Left lung (tissue), 10 donors: ENCODE results near the gene CDK14. TPM values are rescaled to one million over a fixed set of nuclear protein-coding genes. Genes with fewer than 3 reads are reported as not detected.

Source experiments
- ATAC-seq: fragments of 200-7000 bp; cut with Tn5 transposase; one replicate; pipeline ENCODE4 v1.9.1; 2020; ENCODE audit warnings: moderate library complexity
- DNase-seq, 4 donors: peaks; one replicate each; pipeline ENCODE4 v3.0.0-alpha.2; 2013 to 2020
- H3K27ac ChIP-seq, 2 donors: fragments of 200-600 bp; sonication (generic) in 1 of 2; one replicate each; pipeline versions ENCODE4 v1.5.0 to v1.8.0; 2020 to 2021
- H3K27me3 ChIP-seq, 2 donors: fragments of 200-600 bp; sonication (generic) in 1 of 2; one replicate each; pipeline versions ENCODE4 v1.5.0 to v1.8.0; 2020 to 2021
- H3K36me3 ChIP-seq, 2 donors: fragments of 200-600 bp; sonication (generic) in 1 of 2; one replicate each; pipeline versions ENCODE4 v1.5.0 to v1.8.0; 2020 to 2021
- H3K4me1 ChIP-seq, 2 donors: fragments of 200-600 bp; one replicate each; pipeline ENCODE4 v1.8.0; 2021
- H3K4me3 ChIP-seq, 2 donors: fragments of 200-600 bp; sonication (generic) in 1 of 2; one replicate each; pipeline versions ENCODE4 v1.5.0 to v1.8.0; 2020 to 2021; ENCODE audit warnings: mild to moderate bottlenecking in 1 of 2
- H3K9me3 ChIP-seq, 2 donors: fragments of 200-600 bp; sonication (generic) in 1 of 2; one replicate each; pipeline versions ENCODE4 v1.5.0 to v1.8.0; 2020 to 2021
- intact Hi-C, 2 donors: fragments of 100-400 bp; cut with DNase I; formaldehyde crosslinking; loops; one replicate each; pipeline versions ENCODE4 v1.11.2 to v1.14.2; 2022
- polyA plus RNA-seq, 6 donors: library from polyadenylated mRNA; unstranded; fragments of 120-200 nt; gene quantifications; one replicate each; pipeline ENCODE4 v1.2.1, GENCODE V29; 2013; ENCODE audit not compliant: insufficient read length in 6 of 6
- total RNA-seq, 2 donors: library from RNA; stranded (reverse); fragmentation: NEBNext Ultra II Directional; extraction: Animal tissue kit (Norgen Biotek cat#: 25700); gene quantifications; one replicate each; pipeline ENCODE4 v1.2.1, GENCODE V29; 2021
- TF ChIP-seq, protein P1 (sequence below), 2 donors: fragments of 200-600 bp; sonication (generic) in 1 of 2; IDR thresholded peaks; one replicate each; pipeline versions ENCODE4 v1.5.0 to v1.8.0; 2021; ENCODE audit warnings: antibody characterized with exemption in 2 of 2
- donor health status: DM: no; HTN: yes; CAD: no.
- donor health status: DM: no; HTN: no; CAD: no.

CDK14 gene
- total and polyA plus RNA-seq, 8 donors, result 24.1 to 45.1 (median 30.0) TPM

DNA sequence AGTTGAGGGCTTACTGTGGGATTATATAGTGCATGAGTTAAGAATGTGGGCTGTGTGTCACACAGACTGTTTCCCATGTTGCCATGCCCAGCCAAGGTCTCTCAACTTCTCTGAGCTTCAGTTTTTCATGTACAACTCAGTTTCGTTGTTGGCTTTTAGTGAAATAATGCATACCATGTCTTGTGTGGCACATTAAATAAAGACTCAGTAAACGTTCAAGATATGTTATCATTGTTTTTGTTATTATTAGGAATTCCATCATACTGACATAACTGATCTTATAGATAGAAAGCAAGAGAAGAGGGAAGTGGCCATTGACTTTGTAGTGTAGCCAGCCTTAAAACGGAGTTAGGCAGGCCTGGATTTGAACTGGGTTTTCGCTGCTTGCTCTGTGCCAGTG is 2.9 kb downstream of the CDK14 start:
- intact Hi-C loops, result no loop called here
- H3K4me3 ChIP-seq, result no peak overlapping the region
- no peak for ATAC-seq
- DNase-seq, result no peak
- no peaks in the 10 kb centered on the region for H3K36me3 ChIP-seq
- no peaks in the 10 kb centered on the region for H3K9me3 ChIP-seq
- TF ChIP-seq, protein P1, sequence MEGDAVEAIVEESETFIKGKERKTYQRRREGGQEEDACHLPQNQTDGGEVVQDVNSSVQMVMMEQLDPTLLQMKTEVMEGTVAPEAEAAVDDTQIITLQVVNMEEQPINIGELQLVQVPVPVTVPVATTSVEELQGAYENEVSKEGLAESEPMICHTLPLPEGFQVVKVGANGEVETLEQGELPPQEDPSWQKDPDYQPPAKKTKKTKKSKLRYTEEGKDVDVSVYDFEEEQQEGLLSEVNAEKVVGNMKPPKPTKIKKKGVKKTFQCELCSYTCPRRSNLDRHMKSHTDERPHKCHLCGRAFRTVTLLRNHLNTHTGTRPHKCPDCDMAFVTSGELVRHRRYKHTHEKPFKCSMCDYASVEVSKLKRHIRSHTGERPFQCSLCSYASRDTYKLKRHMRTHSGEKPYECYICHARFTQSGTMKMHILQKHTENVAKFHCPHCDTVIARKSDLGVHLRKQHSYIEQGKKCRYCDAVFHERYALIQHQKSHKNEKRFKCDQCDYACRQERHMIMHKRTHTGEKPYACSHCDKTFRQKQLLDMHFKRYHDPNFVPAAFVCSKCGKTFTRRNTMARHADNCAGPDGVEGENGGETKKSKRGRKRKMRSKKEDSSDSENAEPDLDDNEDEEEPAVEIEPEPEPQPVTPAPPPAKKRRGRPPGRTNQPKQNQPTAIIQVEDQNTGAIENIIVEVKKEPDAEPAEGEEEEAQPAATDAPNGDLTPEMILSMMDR (IDR thresholded peaks at IDR 0.05), result no peak
- H3K27me3 ChIP-seq, result no peaks in the 10 kb centered on the region
- H3K27ac ChIP-seq, result no peak overlapping the region
- H3K4me1 ChIP-seq, result peaks cover 4 to 61% of the 10 kb centered on the region in 2 donors

DNA sequence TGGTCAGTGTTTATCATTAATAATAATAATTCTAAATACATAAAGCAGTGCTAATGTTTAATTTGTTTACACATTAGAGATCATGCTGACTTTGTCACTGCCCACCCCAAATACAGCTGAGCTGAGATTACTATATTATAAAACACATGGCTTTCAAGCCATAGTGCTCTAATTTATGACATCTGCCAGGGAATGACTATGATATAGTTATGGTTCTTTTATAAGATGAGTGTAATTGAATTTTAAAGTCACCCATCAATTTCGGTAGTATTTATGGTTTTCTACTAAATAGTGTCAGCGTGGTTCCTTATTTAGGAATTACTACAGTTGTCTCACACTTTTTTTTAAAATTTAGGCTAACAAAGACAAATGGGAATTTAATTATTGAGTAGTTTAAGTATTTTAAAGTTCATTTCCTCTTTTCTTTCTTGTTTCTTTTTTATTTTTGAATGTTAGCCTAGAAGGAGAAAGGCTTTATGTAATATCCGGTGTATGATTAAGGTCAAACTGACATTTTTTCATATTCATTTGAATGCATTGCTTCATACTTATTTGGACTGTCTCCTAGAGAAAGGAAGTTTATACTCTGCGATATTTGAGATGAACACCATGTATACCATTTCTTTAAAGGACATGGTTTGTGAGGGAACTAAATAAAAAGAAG is 3.9 kb downstream of the CDK14 start:
- H3K4me1 ChIP-seq, result peaks cover 4 to 55% of the 10 kb centered on the region in 2 donors
- no peaks in the 10 kb centered on the region for H3K36me3 ChIP-seq
- TF ChIP-seq, protein P1 (IDR thresholded peaks at IDR 0.05), result no peak
- H3K27me3 ChIP-seq, result no peaks in the 10 kb centered on the region
- DNase-seq (peak in 1 of 4 donors; percentile 64), ATAC-seq (peak; percentile 4)
- H3K9me3 ChIP-seq, result no peaks in the 10 kb centered on the region
- H3K4me3 ChIP-seq, result no peak overlapping the region
- peak overlapping the region in 1 of 2 donors; percentile 66 for H3K27ac ChIP-seq
- intact Hi-C loops, result no loop called here

DNA sequence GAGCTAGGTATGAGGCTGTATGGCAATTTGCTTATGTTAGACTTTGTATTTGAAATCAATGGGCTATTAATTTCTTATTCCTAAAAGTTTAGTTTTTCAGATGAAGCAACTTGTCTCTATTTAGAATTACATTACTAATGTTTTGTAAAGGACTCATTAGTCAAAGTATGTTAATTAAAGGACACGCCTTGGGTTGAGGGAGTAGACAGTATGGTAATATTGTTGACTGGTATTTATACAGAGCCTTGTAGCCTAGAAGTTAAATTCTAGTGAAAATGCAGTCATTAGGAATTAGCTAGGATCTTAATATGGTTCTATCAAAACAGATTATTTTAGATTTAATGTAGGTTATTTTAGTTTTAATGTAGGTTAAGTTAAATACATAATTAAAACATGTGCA is 6.2 kb downstream of the CDK14 start:
- TF ChIP-seq, protein P1 (IDR thresholded peaks at IDR 0.05), result no peak
- DNase-seq (no peak), ATAC-seq (no peak)
- H3K4me1 ChIP-seq, result peaks cover 4 to 42% of the 10 kb centered on the region in 2 donors
- no peaks in the 10 kb centered on the region for H3K9me3 ChIP-seq
- no peaks in the 10 kb centered on the region for H3K36me3 ChIP-seq
- no peak overlapping the region for H3K27ac ChIP-seq
- no peak overlapping the region for H3K4me3 ChIP-seq
- no peaks in the 10 kb centered on the region for H3K27me3 ChIP-seq
- intact Hi-C loops, result no loop called here

DNA sequence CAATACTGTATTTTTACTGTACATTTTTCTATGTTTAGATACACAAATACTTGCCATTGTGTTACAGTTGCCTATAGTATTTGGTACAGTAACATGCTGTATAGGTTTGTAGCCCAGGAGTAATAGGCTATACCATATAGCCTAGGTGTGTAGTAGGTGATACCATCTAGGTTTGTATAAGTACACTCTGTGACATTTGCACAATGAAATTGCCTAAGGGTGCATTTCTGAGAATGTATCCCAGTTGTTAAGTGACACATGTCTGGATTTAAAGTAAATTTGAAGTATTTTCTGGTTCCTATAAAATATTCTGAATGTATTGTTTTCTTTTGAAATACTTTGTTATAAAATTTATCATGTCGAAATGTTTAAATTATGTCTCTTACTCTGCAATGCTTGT is 7.2 kb downstream of the CDK14 start:
- H3K9me3 ChIP-seq, result no peaks in the 10 kb centered on the region
- H3K36me3 ChIP-seq, result no peaks in the 10 kb centered on the region
- DNase-seq (no peak), ATAC-seq (no peak)
- intact Hi-C loops, result no loop called here
- H3K4me1 ChIP-seq, result peaks cover 4 to 36% of the 10 kb centered on the region in 2 donors
- no peak overlapping the region for H3K4me3 ChIP-seq
- H3K27me3 ChIP-seq, result no peaks in the 10 kb centered on the region
- TF ChIP-seq, protein P1 (IDR thresholded peaks at IDR 0.05), result no peak
- no peak overlapping the region for H3K27ac ChIP-seq

DNA sequence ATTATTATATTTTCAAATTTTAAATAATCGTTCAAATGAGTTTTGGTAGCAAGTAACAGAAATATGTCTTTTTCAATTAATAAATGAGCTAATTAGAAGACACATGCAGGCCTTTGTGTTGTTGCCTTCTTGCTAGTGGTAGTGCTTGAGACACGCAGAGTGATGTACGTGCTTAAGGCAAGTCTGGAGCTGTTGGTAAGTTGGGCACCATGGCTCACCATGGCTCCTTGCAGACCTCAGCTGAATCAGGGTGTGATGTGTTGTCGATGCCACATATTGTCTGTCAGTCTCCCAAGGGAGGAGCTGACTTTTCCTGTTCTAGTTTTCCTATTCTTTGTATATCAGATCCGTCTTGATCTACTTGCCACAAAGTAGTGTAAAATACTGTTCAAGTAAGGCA is 8.3 kb downstream of the CDK14 start:
- Histone ChIP-seq H3K4me3 (no peak overlapping the region), H3K4me1 (peaks cover 4 to 28% of the 10 kb centered on the region in 2 donors), H3K9me3 (no peaks in the 10 kb centered on the region), H3K27ac (no peak overlapping the region), H3K36me3 (no peaks in the 10 kb centered on the region), H3K27me3 (no peaks in the 10 kb centered on the region)
- ATAC-seq (no peak), DNase-seq (no peak)
- intact Hi-C loops, result no loop called here
- TF ChIP-seq, protein P1 (IDR thresholded peaks at IDR 0.05), result no peak
